H9 (cell line): ENCODE data around the gene ADGRD1. TPM values are rescaled to one million over a fixed set of nuclear protein-coding genes. Genes with fewer than 3 reads are reported as not detected.

ENCODE experiments used
- DNase-seq: peaks from one replicate; pipeline ENCODE4 v3.0.0-alpha.2; 2017
- H2AFZ ChIP-seq: one replicate; pipeline ENCODE4 v1.6.1; 2013; ENCODE audit warnings: mild to moderate bottlenecking, low read length, control low read depth, moderate library complexity
- H2AK5ac ChIP-seq: 2 replicates; pipeline ENCODE4 v1.6.1; 2013; ENCODE audit warnings: low read length, control low read depth, mixed read lengths; ENCODE audit not compliant: insufficient read length
- H2BK120ac ChIP-seq: one replicate; pipeline ENCODE4 v1.6.1; 2013; ENCODE audit warnings: low read depth, mild to moderate bottlenecking, low read length, control low read depth, inconsistent platforms; ENCODE audit not compliant: poor library complexity, severe bottlenecking
- H2BK12ac ChIP-seq: 2 replicates; pipeline ENCODE4 v1.6.1; 2013; ENCODE audit warnings: low read length, control low read depth, mixed read lengths, low read depth; ENCODE audit not compliant: insufficient read length
- H2BK15ac ChIP-seq: 2 replicates; pipeline ENCODE4 v1.6.1; 2013; ENCODE audit warnings: low read depth, low read length, control low read depth
- H2BK20ac ChIP-seq: one replicate; pipeline ENCODE4 v1.6.1; 2013; ENCODE audit warnings: low read depth, mild to moderate bottlenecking, low read length, control low read depth, inconsistent platforms; ENCODE audit not compliant: poor library complexity, severe bottlenecking
- H2BK5ac ChIP-seq: 2 replicates; pipeline ENCODE4 v1.6.1; 2013; ENCODE audit warnings: low read length, control low read depth, mixed read lengths; ENCODE audit not compliant: insufficient read length
- H3K14ac ChIP-seq: 2 replicates; pipeline ENCODE4 v1.6.1; 2013; ENCODE audit warnings: low read length, control low read depth; ENCODE audit not compliant: insufficient read depth
- H3K18ac ChIP-seq: 2 replicates; pipeline ENCODE4 v1.6.1; 2013; ENCODE audit warnings: low read depth, mild to moderate bottlenecking, mixed read lengths, low read length, control low read depth; ENCODE audit not compliant: insufficient read length
- H3K23ac ChIP-seq: 2 replicates; pipeline ENCODE4 v1.6.1; 2013; ENCODE audit warnings: low read length, control low read depth, mixed read lengths, low read depth; ENCODE audit not compliant: insufficient read length
- H3K23me2 ChIP-seq: 2 replicates; pipeline ENCODE4 v1.6.1; 2013; ENCODE audit warnings: low read depth, mild to moderate bottlenecking, mixed read lengths, low read length, control low read depth; ENCODE audit not compliant: insufficient read length, poor library complexity, severe bottlenecking
- H3K27ac ChIP-seq: 2 replicates; pipeline ENCODE4 v1.5.1; 2013; ENCODE audit warnings: low read length, control low read depth, mixed read lengths, low read depth; ENCODE audit not compliant: insufficient read length
- H3K27me3 ChIP-seq: 2 replicates; pipeline ENCODE4 v1.6.1; 2013; ENCODE audit warnings: low read length, control low read depth, inconsistent platforms; ENCODE audit not compliant: insufficient read depth
- H3K4ac ChIP-seq: 2 replicates; pipeline ENCODE4 v1.6.1; 2013; ENCODE audit warnings: low read depth, mild to moderate bottlenecking, control low read depth, inconsistent platforms, low read length, moderate library complexity
- H3K4me1 ChIP-seq: 2 replicates; pipeline ENCODE4 v1.6.1; 2013; ENCODE audit warnings: low read length, control low read depth, inconsistent platforms; ENCODE audit not compliant: insufficient read depth
- H3K4me2 ChIP-seq: 2 replicates; pipeline ENCODE4 v1.6.1; 2013; ENCODE audit warnings: low read length, control low read depth, mixed read lengths; ENCODE audit not compliant: insufficient read length, insufficient read depth
- H3K56ac ChIP-seq: 2 replicates; pipeline ENCODE4 v1.6.1; 2013; ENCODE audit warnings: low read depth, mild to moderate bottlenecking, mixed read lengths, low read length, control low read depth; ENCODE audit not compliant: insufficient read length
- H3K79me1 ChIP-seq: 2 replicates; pipeline ENCODE4 v1.6.1; 2013; ENCODE audit warnings: low read depth, mild to moderate bottlenecking, moderate library complexity, low read length, control low read depth, inconsistent platforms; ENCODE audit not compliant: insufficient read depth, poor library complexity, severe bottlenecking
- H3K79me2 ChIP-seq: 2 replicates; pipeline ENCODE4 v1.6.1; 2013; ENCODE audit warnings: low read length, control low read depth, inconsistent platforms; ENCODE audit not compliant: insufficient read depth
- H3K9ac ChIP-seq: 2 replicates; pipeline ENCODE4 v1.6.1; 2013; ENCODE audit warnings: low read length, control low read depth, mixed read lengths; ENCODE audit not compliant: insufficient read length; ENCODE audit errors: extremely low read depth
- H3K9me3 ChIP-seq: one replicate; pipeline ENCODE4 v1.6.1; 2013; ENCODE audit warnings: low read depth, low read length, inconsistent platforms; ENCODE audit not compliant: control insufficient read depth
- H3T11ph ChIP-seq: one replicate; pipeline ENCODE4 v1.6.1; 2013; ENCODE audit warnings: mild to moderate bottlenecking, low read length, control low read depth, inconsistent platforms
- H4K20me1 ChIP-seq: one replicate; pipeline ENCODE4 v1.6.1; 2013; ENCODE audit not compliant: control insufficient read depth, insufficient read length, insufficient read depth
- H4K5ac ChIP-seq: 2 replicates; pipeline ENCODE4 v1.6.1; 2013; ENCODE audit warnings: low read depth, mild to moderate bottlenecking, mixed read lengths, low read length, control low read depth; ENCODE audit not compliant: insufficient read length
- H4K8ac ChIP-seq: replicated peaks from 2 replicates; pipeline ENCODE4 v1.6.1; 2013; ENCODE audit warnings: low read length, control low read depth, mixed read lengths, low read depth; ENCODE audit not compliant: insufficient read length
- H4K91ac ChIP-seq: 2 replicates; pipeline ENCODE4 v1.6.1; 2013; ENCODE audit warnings: low read depth, mild to moderate bottlenecking, moderate library complexity, mixed read lengths, low read length, control low read depth; ENCODE audit not compliant: insufficient read length
- H3K27ac Mint-ChIP-seq, 3 experiments: 2 replicates in 2 of 3; 3 replicates in 1 of 3; pipeline ENCODE4 v1.8.0; 2020 to 2021; ENCODE audit warnings: mixed read lengths in 3 of 3, mild to moderate bottlenecking in 1 of 3, moderate library complexity in 1 of 3
- H3K27me3 Mint-ChIP-seq: 2 replicates; pipeline ENCODE4 v1.8.0; 2021; ENCODE audit warnings: low read depth, mild to moderate bottlenecking, moderate library complexity, mixed read lengths
- H3K36me3 Mint-ChIP-seq, 3 experiments: 2 replicates in 2 of 3; 3 replicates in 1 of 3; pipeline ENCODE4 v1.8.0; 2020 to 2021; ENCODE audit warnings: low read depth in 3 of 3, mixed read lengths in 3 of 3; ENCODE audit not compliant: insufficient read depth in 1 of 3
- H3K4me1 Mint-ChIP-seq, 2 experiments: 2 replicates each; pipeline ENCODE4 v1.8.0; 2020; ENCODE audit warnings: mixed read lengths in 2 of 2
- H3K4me3 Mint-ChIP-seq, 2 experiments: 2 replicates in 1 of 2; 3 replicates in 1 of 2; pipeline ENCODE4 v1.8.0; 2020 to 2021; ENCODE audit warnings: mild to moderate bottlenecking in 2 of 2, mixed read lengths in 2 of 2, moderate library complexity in 1 of 2
- H3K9me3 Mint-ChIP-seq, 2 experiments: 2 replicates in 1 of 2; 3 replicates in 1 of 2; pipeline ENCODE4 v1.8.0; 2020; ENCODE audit warnings: mild to moderate bottlenecking in 2 of 2, mixed read lengths in 2 of 2, moderate library complexity in 1 of 2
- WGBS: extraction: QIAGEN DNeasy Blood & Tissue Kit; methylation state at CpG from one replicate; pipeline ENCODE4 v1.1.7; 2013; ENCODE audit warnings: missing lambda C conversion rate, low lambda C conversion rate, mixed read lengths; ENCODE audit not compliant: insufficient read length; ENCODE audit errors: extremely low coverage; 5-methylcytosine and 5-hydroxymethylcytosine counted together
- total RNA-seq: library from RNA; stranded (reverse); gene quantifications from 2 replicates; pipeline ENCODE4 v1.2.1, GENCODE V29; 2021
- TF ChIP-seq, protein P1 (sequence below): fragments of 200-600 bp; sonication (generic); conservative IDR thresholded peaks from 3 replicates; pipeline ENCODE4 v1.8.0; 2021; ENCODE audit warnings: antibody characterized with exemption, mild to moderate bottlenecking

ADGRD1 gene
- total RNA-seq, 1 experiment from 2014 or later: 0.52 TPM

DNA sequence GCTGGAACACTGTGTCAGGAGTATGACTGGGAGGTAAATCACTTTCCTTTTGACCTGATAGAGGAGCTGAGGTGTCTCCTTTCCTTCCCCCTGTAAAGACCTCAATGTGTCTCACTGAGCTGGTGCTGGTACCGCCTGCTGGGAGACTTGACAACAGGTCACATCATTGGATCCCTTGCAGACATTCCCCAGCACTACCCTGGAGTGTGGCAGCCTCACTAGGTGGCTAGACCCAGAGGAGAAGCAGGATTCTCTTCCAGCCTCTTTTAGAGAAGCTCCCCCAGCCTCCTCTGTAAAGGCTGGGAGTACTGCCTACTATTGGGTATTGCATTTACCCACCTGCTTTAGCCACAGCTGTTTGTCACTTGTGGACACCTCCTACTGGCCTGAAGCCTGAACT lies 223.9 kb downstream of the ADGRD1 start:
- no CpG with 5 or more reads among the region's 1 CpG for WGBS
- Histone ChIP-seq H3T11ph (no peak overlapping the region), H3K18ac (no peak overlapping the region), H4K5ac (no peak overlapping the region), H3K9ac (no peak overlapping the region), H3K23ac (no peak overlapping the region), H2BK15ac (no peak overlapping the region), H4K20me1 (no peaks in the 10 kb centered on the region), H2BK5ac (no peak overlapping the region), H3K23me2 (no peaks in the 10 kb centered on the region), H2AFZ (no peak overlapping the region), H3K27me3 (no peaks in the 10 kb centered on the region), H2BK12ac (no peak overlapping the region), H2AK5ac (no peak overlapping the region), H3K4ac (no peak overlapping the region), H3K79me2 (no peaks in the 10 kb centered on the region), H3K79me1 (no peaks in the 10 kb centered on the region), H4K8ac (no peak overlapping the region), H3K4me1 (no peaks in the 10 kb centered on the region), H3K56ac (no peak overlapping the region), H2BK20ac (no peak overlapping the region), H3K4me2 (no peak overlapping the region), H2BK120ac (no peak overlapping the region), H3K9me3 (no peaks in the 10 kb centered on the region), H4K91ac (no peak overlapping the region), H3K14ac (no peak overlapping the region), H3K27ac (no peak overlapping the region)
- Mint-ChIP-seq H3K4me3 (no peak overlapping the region), H3K9me3 (peaks cover 13 to 14% of the 10 kb centered on the region in 2 experiments), H3K36me3 (peaks cover 0 to 10% (median 0%) of the 10 kb centered on the region in 3 experiments; a peak in 2 of 7 replicates), H3K27me3 (peaks cover 37% of the 10 kb centered on the region), H3K4me1 (no peaks in the 10 kb centered on the region), H3K27ac (no peak overlapping the region)
- TF ChIP-seq, protein P1, sequence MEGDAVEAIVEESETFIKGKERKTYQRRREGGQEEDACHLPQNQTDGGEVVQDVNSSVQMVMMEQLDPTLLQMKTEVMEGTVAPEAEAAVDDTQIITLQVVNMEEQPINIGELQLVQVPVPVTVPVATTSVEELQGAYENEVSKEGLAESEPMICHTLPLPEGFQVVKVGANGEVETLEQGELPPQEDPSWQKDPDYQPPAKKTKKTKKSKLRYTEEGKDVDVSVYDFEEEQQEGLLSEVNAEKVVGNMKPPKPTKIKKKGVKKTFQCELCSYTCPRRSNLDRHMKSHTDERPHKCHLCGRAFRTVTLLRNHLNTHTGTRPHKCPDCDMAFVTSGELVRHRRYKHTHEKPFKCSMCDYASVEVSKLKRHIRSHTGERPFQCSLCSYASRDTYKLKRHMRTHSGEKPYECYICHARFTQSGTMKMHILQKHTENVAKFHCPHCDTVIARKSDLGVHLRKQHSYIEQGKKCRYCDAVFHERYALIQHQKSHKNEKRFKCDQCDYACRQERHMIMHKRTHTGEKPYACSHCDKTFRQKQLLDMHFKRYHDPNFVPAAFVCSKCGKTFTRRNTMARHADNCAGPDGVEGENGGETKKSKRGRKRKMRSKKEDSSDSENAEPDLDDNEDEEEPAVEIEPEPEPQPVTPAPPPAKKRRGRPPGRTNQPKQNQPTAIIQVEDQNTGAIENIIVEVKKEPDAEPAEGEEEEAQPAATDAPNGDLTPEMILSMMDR: no peak
- DNase-seq: no peak
